Measurements from ENCODE around the gene RNF181.
"Not testable (repeated sequence)": the region's sequence is repeated elsewhere in the genome, so short reads cannot be mapped to it uniquely, and the experiment has no call there.

RNF181 gene

DNA sequence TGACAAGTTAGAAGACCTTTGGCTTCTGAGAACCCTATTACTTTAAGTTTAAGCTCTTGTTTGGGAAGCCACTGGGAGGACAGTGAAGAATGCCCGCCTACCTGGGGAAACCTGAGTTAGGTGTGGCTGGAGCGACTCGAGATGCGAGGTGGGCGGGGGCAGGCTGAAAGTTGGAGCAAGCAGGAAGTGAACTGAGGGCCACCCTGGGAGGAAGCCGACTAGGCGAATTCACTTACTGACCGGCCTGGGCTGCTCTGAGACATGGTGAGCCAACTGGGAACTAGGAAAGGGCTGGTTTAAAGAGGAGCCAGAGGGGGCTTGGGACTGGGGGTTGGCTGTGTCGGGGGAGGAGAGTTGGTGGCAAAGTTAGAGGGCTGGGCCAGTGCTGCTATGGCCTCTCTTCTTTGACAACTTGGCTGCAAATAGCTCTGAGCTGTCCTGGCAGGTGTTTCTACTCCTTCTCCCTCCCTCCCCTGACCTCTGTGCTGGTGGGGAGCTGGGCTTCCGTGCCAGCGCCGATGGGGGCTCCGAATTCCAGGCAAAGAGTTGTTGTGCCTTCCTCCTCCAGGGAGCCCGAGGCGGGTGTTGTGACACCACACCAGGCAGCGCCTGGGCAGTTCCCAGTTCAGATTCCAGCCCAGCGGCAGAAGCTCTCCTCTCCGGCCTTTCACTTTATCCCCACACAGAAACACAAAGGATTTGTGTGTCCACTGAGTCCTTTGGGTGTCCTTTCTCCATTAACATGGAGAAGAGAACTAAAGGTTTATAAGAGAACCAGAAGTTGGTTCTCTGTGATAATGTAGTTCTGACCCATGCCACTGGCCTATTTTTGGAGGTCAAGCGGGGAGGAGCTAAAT, 17.9 kb upstream of the RNF181 start, which contains the start of gene VAMP8:
TSS of gene VAMP8 (plus strand) at position 201 of the 857 bp plus-strand sequence. CDS start at position 262, 61 bp downstream.
- peak; percentile 38 to 49 for DNase-seq

- DNase-seq: peak; percentile 31 to 58
Observed at GRCh38 chr2:85578243-85579180, 17.0 kb upstream of the RNF181 start.

DNA sequence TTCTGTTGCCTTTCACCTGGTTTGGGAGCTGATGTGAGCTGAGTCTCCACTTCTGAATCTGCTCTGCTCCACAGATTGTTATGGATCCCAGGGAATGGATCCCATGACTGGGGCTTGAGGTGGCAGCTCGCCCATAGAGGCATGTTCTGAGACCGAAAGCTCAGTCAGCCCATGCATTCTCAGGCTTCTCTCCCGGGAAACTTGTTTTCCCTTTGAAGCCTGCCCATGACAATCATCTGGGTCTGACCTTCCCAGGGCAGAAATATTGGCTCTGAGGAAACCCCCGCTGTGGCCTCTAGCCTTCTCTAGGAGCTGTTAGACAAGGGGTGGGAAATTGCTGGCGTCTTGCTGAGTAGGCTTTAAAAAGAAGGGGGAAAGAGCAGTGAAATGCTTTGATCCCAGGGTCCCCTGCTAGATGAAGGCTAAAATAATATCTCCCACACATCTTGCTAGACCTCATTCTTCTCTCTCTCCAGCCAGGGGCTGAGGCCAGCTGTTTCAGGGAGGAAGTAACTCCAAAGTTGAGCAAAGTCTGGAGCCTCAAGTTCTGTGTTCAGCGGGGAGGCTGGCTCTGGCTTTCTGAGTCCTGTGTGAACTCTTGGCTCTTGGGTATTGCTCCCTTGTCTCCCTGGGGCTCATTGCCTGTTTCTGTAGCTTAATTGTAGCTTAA, 16.1 kb upstream of the RNF181 start:
- peak in 1 of 2 donors; percentile 38 for DNase-seq

GRCh38 chr2:85580206-85580605, 15.3 kb upstream of the RNF181 start:
- DNase-seq: no peak

- DNase-seq: no peak
Observed at GRCh38 chr2:85582492-85582891, 13.1 kb upstream of the RNF181 start.

- no peak for DNase-seq
Observed at GRCh38 chr2:85583667-85584353, 11.7 kb upstream of the RNF181 start.

DNA sequence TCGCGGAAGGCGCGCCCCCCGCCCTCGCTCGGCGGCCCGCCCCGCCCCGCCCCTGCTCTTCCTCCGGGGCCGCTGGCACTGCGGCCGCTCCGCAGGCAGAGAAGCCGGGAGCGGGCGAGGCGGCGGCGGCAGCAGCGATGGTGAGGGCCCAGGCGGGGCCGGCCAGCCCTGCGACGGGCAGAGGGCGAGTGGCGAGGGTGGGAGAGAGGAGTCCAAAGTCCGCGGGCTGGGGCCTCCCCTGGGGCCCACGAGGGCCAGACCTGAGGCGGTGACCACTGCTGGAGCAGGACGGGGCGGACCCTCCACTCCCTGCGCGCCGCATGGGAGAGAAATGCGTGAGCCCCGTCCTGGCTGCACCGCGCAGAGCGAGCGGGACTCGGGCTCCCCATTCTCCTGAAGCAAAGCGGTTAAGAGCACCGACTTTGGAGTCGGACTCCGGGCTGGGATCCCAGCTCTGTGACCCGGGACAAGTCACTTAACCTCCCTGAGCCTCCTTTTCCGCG, 11.1 kb upstream of the RNF181 start, which contains the start of gene VAMP5:
TSS of gene VAMP5 (plus strand) at position 78 of the 503 bp plus-strand sequence. CDS start at position 138, 60 bp downstream.
- no peak for DNase-seq

- DNase-seq: no peak
Observed at GRCh38 chr2:85584857-85585780, 10.4 kb upstream of the RNF181 start.

GRCh38 chr2:85585781-85586105, 9.8 kb upstream of the RNF181 start:
- peak in 1 of 2 donors; percentile 32 for DNase-seq

DNA sequence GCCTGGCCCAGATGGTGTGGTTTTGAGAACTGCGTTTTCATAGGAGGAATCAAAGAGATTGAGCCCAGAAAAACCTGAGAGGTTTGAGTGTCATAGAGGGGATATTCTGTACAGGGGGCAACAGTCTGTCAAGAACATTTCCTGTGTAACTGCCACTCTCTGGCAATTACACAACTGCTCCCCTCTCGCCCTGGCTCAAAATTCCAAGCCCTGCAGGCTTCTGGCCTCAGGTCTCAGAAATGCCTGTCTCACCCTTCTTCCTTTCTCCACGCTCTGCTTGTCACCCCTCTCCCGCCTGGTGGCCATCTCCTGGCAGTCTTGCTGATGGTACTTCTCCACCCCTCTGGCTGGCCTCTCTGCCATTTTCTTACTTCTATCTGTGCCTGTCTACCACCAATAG, 7.3 kb upstream of the RNF181 start:
- DNase-seq: peak in 1 of 2 donors; percentile 17

DNA sequence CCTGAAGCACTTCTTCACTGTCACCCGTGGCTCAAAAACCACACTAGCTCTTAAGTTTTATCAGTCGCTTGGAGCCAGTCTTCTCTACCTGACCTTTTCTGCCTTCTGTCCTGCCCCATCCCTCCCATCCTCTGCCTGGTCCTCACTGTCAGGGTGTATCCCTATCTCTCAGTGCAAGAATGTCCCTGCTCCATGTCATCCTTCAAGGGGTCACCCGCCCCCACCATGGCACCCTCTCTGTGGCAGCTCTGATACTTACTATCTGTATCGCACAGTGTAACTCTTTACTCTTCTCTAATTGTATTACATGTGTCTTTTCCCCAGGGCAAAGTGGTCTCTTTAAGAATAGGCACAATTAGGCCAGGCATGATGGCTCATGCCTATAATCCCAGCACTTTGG, 6.9 kb upstream of the RNF181 start:
- no peak for DNase-seq

DNA sequence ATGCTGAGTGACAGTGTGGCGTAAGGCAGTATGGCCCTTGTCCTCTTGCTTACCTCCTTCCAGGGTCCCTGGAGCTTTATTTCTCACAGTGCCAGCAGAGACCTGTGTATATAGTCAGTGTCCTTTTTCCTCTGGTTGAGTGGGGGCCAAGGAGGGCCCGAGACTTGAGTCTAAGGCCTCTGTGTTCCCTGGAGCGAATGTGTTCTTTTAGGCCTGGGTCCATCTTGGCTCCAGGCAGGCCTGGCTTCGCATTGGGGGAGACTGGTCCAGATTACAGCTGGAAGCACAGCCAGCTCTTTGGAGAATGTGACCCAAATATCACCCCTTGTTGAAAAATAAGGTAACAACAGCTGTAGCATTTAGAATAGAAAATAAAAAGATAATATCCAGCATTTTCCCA, 6.4 kb upstream of the RNF181 start:
- no peak for DNase-seq

- no peak for DNase-seq
Observed at GRCh38 chr2:85589982-85590791, 5.4 kb upstream of the RNF181 start.

GRCh38 chr2:85590950-85591349, 4.6 kb upstream of the RNF181 start:
- DNase-seq: no peak

- no peak for DNase-seq
Observed at GRCh38 chr2:85591563-85591962, 4.0 kb upstream of the RNF181 start.

DNA sequence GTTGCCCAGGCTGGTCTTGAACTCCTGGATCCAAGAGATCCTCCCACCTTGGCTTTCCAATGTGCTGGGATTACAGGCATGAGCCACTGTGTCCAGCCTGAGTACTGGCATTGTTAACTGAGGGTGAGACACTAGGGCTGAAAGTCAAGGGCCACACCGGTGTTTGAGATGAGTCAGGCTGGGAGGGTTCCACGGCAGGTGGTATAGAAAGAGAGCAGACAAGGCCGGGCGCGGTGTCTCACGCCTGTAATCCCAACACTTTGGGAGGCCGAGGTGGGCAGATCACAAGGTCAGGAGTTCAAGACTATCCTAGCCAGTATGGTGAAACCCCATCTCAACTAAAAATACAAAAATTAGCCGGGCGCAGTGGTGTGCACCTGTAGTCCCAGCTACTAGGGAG, 3.2 kb upstream of the RNF181 start:
- DNase-seq: not testable (repeated sequence)

- no peak for DNase-seq
Observed at GRCh38 chr2:85593023-85593422, 2.5 kb upstream of the RNF181 start.

- no peak for DNase-seq
Observed at GRCh38 chr2:85594715-85595300, 737 bp upstream of the RNF181 start.

- DNase-seq: no peak
Observed at GRCh38 chr2:85596026-85596333, 435 bp downstream of the RNF181 start.

Data from bone marrow (tissue), 2 donors.